Nephron (organoid): ENCODE results near the gene ZNF462.

Source experiments
- H3K27ac Mint-ChIP-seq, 3 experiments: 2 replicates each; pipeline ENCODE4 v1.8.0; 2020; ENCODE audit warnings: mixed read lengths in 3 of 3, mild to moderate bottlenecking in 2 of 3, moderate library complexity in 1 of 3
- H3K27me3 Mint-ChIP-seq: 2 replicates; pipeline ENCODE4 v1.8.0; 2021; ENCODE audit warnings: low read depth, mild to moderate bottlenecking, moderate library complexity, mixed read lengths
- H3K36me3 Mint-ChIP-seq: 2 replicates; pipeline ENCODE4 v1.8.0; 2020; ENCODE audit warnings: low read depth, mixed read lengths
- H3K4me1 Mint-ChIP-seq: 2 replicates; pipeline ENCODE4 v1.8.0; 2020; ENCODE audit warnings: mixed read lengths
- H3K4me3 Mint-ChIP-seq, 3 experiments: 2 replicates each; pipeline ENCODE4 v1.8.0; 2020; ENCODE audit warnings: mild to moderate bottlenecking in 3 of 3, mixed read lengths in 3 of 3, moderate library complexity in 2 of 3
- H3K9me3 Mint-ChIP-seq: 2 replicates; pipeline ENCODE4 v1.8.0; 2020; ENCODE audit warnings: mixed read lengths
- CTCF ChIP-seq, 3 experiments: fragments of 200-600 bp; sonication (generic); IDR thresholded peaks; one replicate each; pipeline ENCODE4 v1.5.0; 2021; ENCODE audit warnings: antibody characterized with exemption in 3 of 3; ENCODE audit not compliant: unreplicated experiment in 3 of 3

The ZNF462 gene

DNA sequence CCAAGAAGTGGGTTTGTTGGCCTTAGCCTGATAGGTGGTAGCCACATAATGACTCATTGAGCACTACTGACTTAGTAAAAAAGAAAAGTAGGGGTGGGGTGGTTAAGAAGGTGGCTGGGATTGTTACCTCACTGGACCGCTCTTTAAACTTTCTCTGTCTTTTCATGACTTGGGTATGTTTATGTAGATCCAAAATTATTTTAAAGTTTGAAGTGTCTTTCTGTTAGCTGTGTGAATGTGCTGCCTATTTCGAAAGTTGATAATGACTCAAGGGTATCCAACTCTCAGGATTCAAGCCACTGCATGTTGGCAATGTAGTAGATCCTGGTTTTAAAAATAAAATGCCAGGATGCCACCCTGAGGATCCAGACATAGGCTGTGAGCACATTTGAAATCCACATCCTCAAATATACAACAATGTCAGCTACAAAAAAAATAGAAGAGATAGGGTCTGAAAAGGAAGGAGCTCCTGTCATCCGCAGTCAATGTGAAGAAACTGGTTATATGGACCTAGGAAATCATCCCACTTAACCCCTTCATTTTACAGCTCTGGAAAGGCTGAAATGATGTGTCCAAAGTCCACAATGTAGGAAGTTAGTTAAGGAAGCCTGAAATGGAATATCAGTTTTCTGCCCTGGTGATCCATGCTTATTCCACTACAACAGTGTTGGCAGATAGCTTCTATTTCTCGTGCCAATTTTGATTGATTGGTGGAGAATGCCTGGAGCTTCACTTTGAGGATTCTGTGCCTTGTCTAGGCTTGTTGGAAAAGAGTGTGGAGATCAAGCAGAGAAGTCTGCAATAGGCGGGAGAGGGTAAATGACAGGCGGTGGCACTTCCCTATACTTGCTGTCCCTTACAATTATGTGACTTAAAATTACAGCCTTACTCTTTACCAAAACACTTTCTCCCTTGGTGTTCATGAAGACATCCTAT is 23.4 kb downstream of the ZNF462 start:
- Mint-ChIP-seq H3K27me3 (no peaks in the 10 kb centered on the region), H3K4me1 (peaks cover 42% of the 10 kb centered on the region), H3K27ac (peak overlapping the region in 1 of 3 experiments; percentile 55), H3K36me3 (peaks cover 49% of the 10 kb centered on the region), H3K9me3 (no peaks in the 10 kb centered on the region), H3K4me3 (no peak overlapping the region)
- no peak for TF ChIP-seq CTCF (IDR thresholded peaks at IDR 0.05; ENCODE audit: unreplicated experiment in 3 of 3)

DNA sequence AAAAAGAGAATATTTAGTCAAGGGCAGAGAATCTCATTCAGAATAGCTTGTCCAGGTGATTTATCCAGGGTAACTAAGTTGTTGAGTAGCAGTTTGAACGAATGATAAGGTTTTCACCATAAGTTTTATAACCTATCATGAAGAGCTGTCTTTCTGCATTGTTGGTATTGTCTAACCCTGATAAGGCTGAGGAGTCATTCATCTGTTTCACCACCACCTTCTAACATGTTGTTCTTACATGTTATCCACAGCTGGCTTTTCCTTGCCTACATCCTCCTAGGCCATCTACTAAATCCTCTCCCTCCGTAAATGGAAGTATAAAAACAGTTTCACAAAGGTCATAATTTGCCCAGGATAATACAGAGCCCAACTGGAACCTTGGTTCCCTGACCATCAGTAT is 24.1 kb downstream of the ZNF462 start:
- peaks cover 40% of the 10 kb centered on the region for H3K4me1 Mint-ChIP-seq
- no peaks in the 10 kb centered on the region for H3K27me3 Mint-ChIP-seq
- H3K36me3 Mint-ChIP-seq, result peaks cover 47% of the 10 kb centered on the region
- H3K27ac Mint-ChIP-seq, result no peak overlapping the region
- no peak for TF ChIP-seq CTCF (IDR thresholded peaks at IDR 0.05; ENCODE audit: unreplicated experiment in 3 of 3)
- no peaks in the 10 kb centered on the region for H3K9me3 Mint-ChIP-seq
- H3K4me3 Mint-ChIP-seq, result no peak overlapping the region

DNA sequence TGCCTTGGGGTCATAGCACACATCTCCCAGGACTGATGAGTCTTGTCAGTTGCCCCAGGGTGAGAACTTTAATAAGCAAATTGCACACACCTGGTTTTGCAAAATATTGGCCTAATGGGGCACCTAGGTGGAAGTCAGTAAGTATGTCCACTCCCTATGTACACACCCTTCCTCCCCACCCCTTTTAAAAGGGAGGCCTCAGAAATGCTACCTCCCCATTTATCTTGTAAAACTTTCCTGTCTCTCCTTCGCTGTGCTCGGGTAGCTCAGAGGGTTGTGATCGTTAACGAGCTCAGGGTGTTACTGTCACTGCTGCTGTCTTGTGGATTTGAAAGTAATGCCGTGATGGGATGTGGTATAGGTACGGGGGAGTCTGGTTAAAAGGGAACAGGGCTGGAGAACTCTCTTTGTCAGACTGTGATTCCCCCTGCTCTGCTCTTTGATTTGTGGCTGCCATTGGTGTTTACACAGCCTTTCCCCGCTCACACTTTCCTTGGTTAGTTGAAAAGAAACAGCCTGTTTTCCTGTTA is 26.2 kb downstream of the ZNF462 start:
- H3K36me3 Mint-ChIP-seq, result peaks cover 49% of the 10 kb centered on the region
- H3K27me3 Mint-ChIP-seq, result no peaks in the 10 kb centered on the region
- H3K4me3 Mint-ChIP-seq, result peak overlapping the region; percentile 19 to 51 (median 47)
- H3K27ac Mint-ChIP-seq, result peak overlapping the region; percentile 35 to 81 (median 59)
- no peaks in the 10 kb centered on the region for H3K9me3 Mint-ChIP-seq
- TF ChIP-seq CTCF (IDR thresholded peaks at IDR 0.05; ENCODE audit: unreplicated experiment in 3 of 3), result no peak
- H3K4me1 Mint-ChIP-seq, result peaks cover 45% of the 10 kb centered on the region

- Mint-ChIP-seq H3K27ac (peak overlapping the region; percentile 17 to 59 (median 35)), H3K4me1 (peaks cover 50% of the 10 kb centered on the region), H3K4me3 (no peak overlapping the region), H3K9me3 (no peaks in the 10 kb centered on the region), H3K36me3 (peaks cover 53% of the 10 kb centered on the region), H3K27me3 (no peaks in the 10 kb centered on the region)
- no peak for TF ChIP-seq CTCF (IDR thresholded peaks at IDR 0.05; ENCODE audit: unreplicated experiment in 3 of 3)
Observed at GRCh38 chr9:106890608-106891007, 27.6 kb downstream of the ZNF462 start.

DNA sequence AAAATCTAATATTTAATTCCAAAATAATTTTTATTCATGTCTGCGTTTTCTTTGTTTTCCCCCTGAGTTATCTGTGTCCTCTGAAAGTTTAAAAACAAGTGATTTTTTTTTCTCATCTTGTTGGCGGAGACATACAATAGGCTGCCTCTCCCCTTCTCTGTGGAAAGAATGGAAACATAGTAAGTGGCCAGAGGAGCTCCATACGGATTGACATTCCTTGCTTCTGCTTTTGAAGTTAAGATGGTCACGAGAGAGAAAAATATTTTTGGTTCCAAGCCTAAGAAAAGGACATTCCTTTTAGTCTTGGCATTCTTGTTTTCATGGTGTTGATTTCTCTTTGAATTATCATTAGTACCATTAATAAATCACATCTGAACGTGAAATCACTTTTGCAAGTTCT is 28.3 kb downstream of the ZNF462 start:
- H3K27ac Mint-ChIP-seq, result peak overlapping the region in 1 of 3 experiments; percentile 44
- no peaks in the 10 kb centered on the region for H3K27me3 Mint-ChIP-seq
- H3K4me1 Mint-ChIP-seq, result peaks cover 56% of the 10 kb centered on the region
- H3K36me3 Mint-ChIP-seq, result peaks cover 55% of the 10 kb centered on the region
- no peak for TF ChIP-seq CTCF (IDR thresholded peaks at IDR 0.05; ENCODE audit: unreplicated experiment in 3 of 3)
- H3K9me3 Mint-ChIP-seq, result no peaks in the 10 kb centered on the region
- no peak overlapping the region for H3K4me3 Mint-ChIP-seq
